ENCODE data around the gene CNTNAP5. TPM values are rescaled to one million over a fixed set of nuclear protein-coding genes. Genes with fewer than 3 reads are reported as not detected.

The CNTNAP5 gene
- total RNA-seq, 1 experiment from 2014 or later, result not detected

GRCh38 chr2:124798551-124798950 lies 773.5 kb downstream of the CNTNAP5 start:
- Mint-ChIP-seq H3K27me3 (ENCODE audit: insufficient read depth, unreplicated experiment) (no peaks in the 10 kb centered on the region), H3K9me3 (ENCODE audit: unreplicated experiment) (no peaks in the 10 kb centered on the region), H3K27ac (ENCODE audit: low read depth, unreplicated experiment) (no peak overlapping the region), H3K36me3 (ENCODE audit: insufficient read depth, unreplicated experiment) (no peaks in the 10 kb centered on the region), H3K4me3 (ENCODE audit: unreplicated experiment) (no peak overlapping the region), H3K4me1 (ENCODE audit: insufficient read depth, unreplicated experiment) (no peaks in the 10 kb centered on the region)
- ChIA-PET CTCF (no interaction called here), POLR2A (no interaction called here)
- TF ChIP-seq CTCF (IDR thresholded peaks at IDR 0.05; ENCODE audit: unreplicated experiment), result no peak
- no TSS peak for BruUV-seq (replicated peaks)
- DNase-seq (ENCODE audit: unreplicated experiment), result peak; percentile 54
- intact Hi-C loops (cut with micrococcal nuclease), result no loop called here

DNA sequence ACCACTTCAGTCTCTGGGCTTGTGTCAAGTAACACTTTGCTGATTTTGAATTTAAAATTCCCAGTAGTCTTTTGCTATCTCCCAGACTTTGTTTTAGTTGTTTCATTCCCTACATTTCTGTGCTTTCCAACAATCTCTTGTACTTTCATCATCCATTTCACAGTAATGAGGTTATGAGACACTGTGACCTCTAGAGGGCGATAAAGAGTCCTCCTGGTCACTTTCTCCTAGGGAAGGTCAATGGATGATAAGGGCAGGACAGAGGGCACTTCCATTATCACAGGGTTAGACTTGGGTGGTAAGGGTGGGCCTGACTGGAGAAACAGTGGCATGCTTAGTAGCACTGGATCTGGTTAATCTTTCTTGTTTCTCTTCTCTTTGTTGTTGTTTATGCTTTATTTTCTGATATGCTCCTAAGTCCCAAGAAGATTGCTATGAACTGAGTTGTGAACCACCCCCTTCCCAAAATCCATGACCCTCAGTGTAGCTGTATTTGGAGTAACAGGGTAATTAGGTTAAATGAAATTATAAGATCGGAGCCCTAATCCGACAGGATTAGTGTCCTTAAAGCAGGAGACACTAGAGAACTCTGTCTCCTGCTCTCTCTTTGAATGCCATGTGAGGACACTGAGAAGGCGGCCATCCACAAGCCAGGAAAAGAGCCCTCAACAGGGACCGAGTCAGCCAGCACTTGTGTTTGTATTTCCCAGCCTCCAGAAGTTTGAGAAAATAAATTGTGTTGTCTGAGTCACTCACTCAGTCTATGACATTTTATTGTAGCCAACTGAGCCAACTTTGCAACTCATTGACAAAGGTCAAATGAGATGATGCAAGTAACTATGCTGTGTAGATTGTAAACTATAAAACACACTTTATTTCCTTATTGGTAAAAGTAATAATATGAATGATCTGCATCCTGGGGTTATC lies 779.2 kb downstream of the CNTNAP5 start:
- no peaks in the 10 kb centered on the region for H3K27me3 Mint-ChIP-seq (ENCODE audit: insufficient read depth, unreplicated experiment)
- H3K9me3 Mint-ChIP-seq (ENCODE audit: unreplicated experiment), result no peaks in the 10 kb centered on the region
- no peaks in the 10 kb centered on the region for H3K36me3 Mint-ChIP-seq (ENCODE audit: insufficient read depth, unreplicated experiment)
- CTCF ChIA-PET, result interaction anchor here (0.5 to 1.8 kb wide), 2 partner anchors 11 to 940 kb away, joined by 4 to 5 read pairs; no protein-coding TSS in a partner anchor
- BruUV-seq (replicated peaks), result no TSS peak
- H3K27ac Mint-ChIP-seq (ENCODE audit: low read depth, unreplicated experiment), result no peak overlapping the region
- TF ChIP-seq CTCF (IDR thresholded peaks at IDR 0.05; ENCODE audit: unreplicated experiment), result peak; percentile 51
- intact Hi-C loops (cut with micrococcal nuclease), result no loop called here
- H3K4me3 Mint-ChIP-seq (ENCODE audit: unreplicated experiment), result no peak overlapping the region
- POLR2A ChIA-PET, result no interaction called here
- peaks cover 9% of the 10 kb centered on the region for H3K4me1 Mint-ChIP-seq (ENCODE audit: insufficient read depth, unreplicated experiment)
- DNase-seq (ENCODE audit: unreplicated experiment), result peak; percentile 66

- Mint-ChIP-seq H3K9me3 (ENCODE audit: unreplicated experiment) (no peaks in the 10 kb centered on the region), H3K27ac (ENCODE audit: low read depth, unreplicated experiment) (no peak overlapping the region), H3K36me3 (ENCODE audit: insufficient read depth, unreplicated experiment) (no peaks in the 10 kb centered on the region), H3K4me1 (ENCODE audit: insufficient read depth, unreplicated experiment) (peaks cover 11% of the 10 kb centered on the region), H3K27me3 (ENCODE audit: insufficient read depth, unreplicated experiment) (no peaks in the 10 kb centered on the region), H3K4me3 (ENCODE audit: unreplicated experiment) (no peak overlapping the region)
- intact Hi-C loops (cut with micrococcal nuclease), result no loop called here
- ChIA-PET CTCF (interaction anchor here (0.7 to 1.8 kb wide), 2 partner anchors 10 to 652 kb away, joined by 3 to 5 read pairs; no protein-coding TSS in a partner anchor), POLR2A (no interaction called here)
- no TSS peak for BruUV-seq (replicated peaks)
- TF ChIP-seq CTCF (IDR thresholded peaks at IDR 0.05; ENCODE audit: unreplicated experiment), result no peak
- peak; percentile 15 for DNase-seq (ENCODE audit: unreplicated experiment)
Measured at GRCh38 chr2:124805060-124805459, 780.0 kb downstream of the CNTNAP5 start.

- peak; percentile 72 for DNase-seq (ENCODE audit: unreplicated experiment)
- POLR2A ChIA-PET, result interaction anchor here (1.1 to 1.3 kb wide), 2 partner anchors 9 to 783 kb away, joined by 3 to 13 read pairs; no protein-coding TSS in a partner anchor
- CTCF ChIA-PET, result interaction anchor here (0.5 to 8.2 kb wide), 14 partner anchors 9 to 1872 kb away, joined by 3 to 98 read pairs (median 4); partner anchors contain the start of gene CNTNAP5
- no peaks in the 10 kb centered on the region for H3K27me3 Mint-ChIP-seq (ENCODE audit: insufficient read depth, unreplicated experiment)
- H3K4me3 Mint-ChIP-seq (ENCODE audit: unreplicated experiment), result no peak overlapping the region
- H3K27ac Mint-ChIP-seq (ENCODE audit: low read depth, unreplicated experiment), result no peak overlapping the region
- H3K4me1 Mint-ChIP-seq (ENCODE audit: insufficient read depth, unreplicated experiment), result peaks cover 7% of the 10 kb centered on the region
- H3K9me3 Mint-ChIP-seq (ENCODE audit: unreplicated experiment), result no peaks in the 10 kb centered on the region
- no TSS peak for BruUV-seq (replicated peaks)
- TF ChIP-seq CTCF (IDR thresholded peaks at IDR 0.05; ENCODE audit: unreplicated experiment), result peak; percentile 54
- intact Hi-C loops (cut with micrococcal nuclease), result loop anchor here (1.0 to 10.0 kb wide), 3 partner anchors 485 to 783 kb away; no protein-coding TSS in a partner anchor
- no peaks in the 10 kb centered on the region for H3K36me3 Mint-ChIP-seq (ENCODE audit: insufficient read depth, unreplicated experiment)
Measured at GRCh38 chr2:124810132-124810531, 785.0 kb downstream of the CNTNAP5 start.
